Fibroblast of lung (primary cell): ENCODE data around the gene UHRF1. TPM values are rescaled to one million over a fixed set of nuclear protein-coding genes. Genes with fewer than 3 reads are reported as not detected.

Experiments used
- DNase-seq, 2 donors: peaks; one replicate each; pipeline versions ENCODE4 v3.0.0 to v3.0.0-alpha.2; 2010; ENCODE audit warnings: low read depth in 2 of 2
- H2AFZ ChIP-seq: 2 replicates; pipeline ENCODE4 v1.5.1; 2012; ENCODE audit warnings: low read length, control low read depth, inconsistent platforms
- H3K27ac ChIP-seq: 2 replicates; pipeline ENCODE4 v1.5.1; 2011; ENCODE audit warnings: low read length, control low read depth; ENCODE audit not compliant: insufficient read depth
- H3K27me3 ChIP-seq: 2 replicates; pipeline ENCODE4 v1.5.1; 2011; ENCODE audit warnings: mild to moderate bottlenecking, low read length; ENCODE audit not compliant: control insufficient read depth, insufficient read depth
- H3K36me3 ChIP-seq: 2 replicates; pipeline ENCODE4 v1.5.1; 2011; ENCODE audit warnings: low read length; ENCODE audit not compliant: control insufficient read depth, insufficient read depth
- H3K4me1 ChIP-seq: 2 replicates; pipeline ENCODE4 v1.5.1; 2011; ENCODE audit warnings: low read length; ENCODE audit not compliant: control insufficient read depth, insufficient read depth; ENCODE audit errors: extremely low read depth
- H3K4me2 ChIP-seq: 2 replicates; pipeline ENCODE4 v1.5.1; 2011; ENCODE audit warnings: low read length, control low read depth; ENCODE audit not compliant: insufficient read depth; ENCODE audit errors: extremely low read depth
- H3K4me3 ChIP-seq, 4 experiments: fragments of 200-600 bp in 1 of 4; sonication (generic) in 1 of 4; replicated peaks in 1 of 4; 2 replicates each; pipeline ENCODE4 v1.5.1; 2011 to 2016; ENCODE audit warnings: low read length in 4 of 4, low read depth in 3 of 4, mild to moderate bottlenecking in 3 of 4, control low read depth in 2 of 4, inconsistent platforms in 1 of 4, mixed read lengths in 1 of 4; ENCODE audit not compliant: insufficient read depth in 1 of 4; ENCODE audit errors: control extremely low read depth in 1 of 4
- H3K79me2 ChIP-seq: 2 replicates; pipeline ENCODE4 v1.5.1; 2012; ENCODE audit warnings: mild to moderate bottlenecking, low read length, inconsistent platforms; ENCODE audit not compliant: control insufficient read depth, insufficient read depth
- H3K9ac ChIP-seq: 2 replicates; pipeline ENCODE4 v1.5.1; 2011; ENCODE audit warnings: mild to moderate bottlenecking, low read length, control low read depth; ENCODE audit not compliant: insufficient read depth
- H3K9me3 ChIP-seq: 2 replicates; pipeline ENCODE4 v1.5.1; 2012; ENCODE audit warnings: low read depth, low read length; ENCODE audit not compliant: control insufficient read depth, insufficient read depth
- H4K20me1 ChIP-seq: 2 replicates; pipeline ENCODE4 v1.5.1; 2011; ENCODE audit warnings: low read length; ENCODE audit not compliant: control insufficient read depth, insufficient read depth; ENCODE audit errors: extremely low read depth
- EZH2 ChIP-seq: IDR thresholded peaks from 2 replicates; pipeline ENCODE4 v1.5.1; 2012; ENCODE audit warnings: low read length, control low read depth, mild to moderate bottlenecking; ENCODE audit errors: missing control alignments
- polyA plus RNA-seq, 2 donors: library from polyadenylated mRNA; depleted of rRNA in 1 of 2; stranded (reverse) in 1 of 2; unstranded in 1 of 2; fragments of >200 nt; gene quantifications; 2 replicates each; pipeline ENCODE4 v1.2.1, GENCODE V29; 2011 to 2012; ENCODE audit warnings: missing spikeins in 1 of 2
- total RNA-seq: library from RNA; depleted of rRNA; stranded (reverse); fragments of >200 nt; gene quantifications from 2 replicates; pipeline ENCODE4 v1.2.1, GENCODE V29; 2014
- TF ChIP-seq, protein P1 (sequence below), 2 donors: IDR thresholded peaks in 1 of 2; conservative IDR thresholded peaks in 1 of 2; 1 replicate in 1 of 2; 2 replicates in 1 of 2; pipeline ENCODE4 v1.5.1; 2011 to 2012; ENCODE audit warnings: low read length in 2 of 2, control low read depth in 1 of 2, inconsistent platforms in 1 of 2, low read depth in 1 of 2, mild to moderate bottlenecking in 1 of 2

UHRF1 gene
- total and polyA plus RNA-seq, 2 donors (not counting 1 experiment from before 2014, with no cell fraction given) = 11.6 to 15.0 TPM

DNA sequence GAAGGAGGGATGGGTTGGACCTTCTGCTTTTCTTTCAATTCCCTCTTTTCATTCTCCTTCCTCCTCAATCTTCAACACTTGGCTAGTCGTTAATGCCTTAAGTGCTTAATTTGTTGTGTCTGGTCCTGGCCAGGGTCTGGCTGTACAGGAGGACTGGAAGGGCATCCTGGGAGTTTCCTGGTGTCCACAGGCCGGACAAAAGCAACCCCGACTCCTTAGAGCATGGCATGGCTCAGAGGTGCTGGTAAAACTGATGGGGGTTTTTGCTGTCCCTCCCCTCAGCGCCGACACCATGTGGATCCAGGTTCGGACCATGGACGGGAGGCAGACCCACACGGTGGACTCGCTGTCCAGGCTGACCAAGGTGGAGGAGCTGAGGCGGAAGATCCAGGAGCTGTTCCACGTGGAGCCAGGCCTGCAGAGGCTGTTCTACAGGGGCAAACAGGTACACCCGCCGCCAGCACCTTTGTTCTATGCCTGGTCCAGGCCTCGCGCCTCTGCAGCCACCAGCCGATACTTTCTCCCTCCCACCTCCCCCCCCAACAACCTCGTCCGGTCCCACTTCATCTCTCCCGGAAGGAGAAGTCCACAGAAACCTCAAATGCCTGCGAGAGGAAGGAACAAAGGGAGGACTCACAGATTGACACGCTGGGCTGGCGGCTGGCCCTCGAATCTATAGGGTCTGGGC is 1.4 kb downstream of the UHRF1 start:
- Histone ChIP-seq H3K4me2 (peak overlapping the region; percentile 100), H3K36me3 (peaks cover 11% of the 10 kb centered on the region), H4K20me1 (no peaks in the 10 kb centered on the region), H3K9ac (peak overlapping the region; percentile 78), H3K9me3 (no peaks in the 10 kb centered on the region), H3K27me3 (no peaks in the 10 kb centered on the region), H3K4me1 (peaks cover 28% of the 10 kb centered on the region), H3K79me2 (peaks cover 47% of the 10 kb centered on the region), H2AFZ (peak overlapping the region; percentile 2), H3K27ac (peak overlapping the region; percentile 90), H3K4me3 (peak overlapping the region; percentile 53 to 64 (median 53))
- peak; percentile 46 to 87 for DNase-seq
- no peak for TF ChIP-seq EZH2
- TF ChIP-seq, protein P1, sequence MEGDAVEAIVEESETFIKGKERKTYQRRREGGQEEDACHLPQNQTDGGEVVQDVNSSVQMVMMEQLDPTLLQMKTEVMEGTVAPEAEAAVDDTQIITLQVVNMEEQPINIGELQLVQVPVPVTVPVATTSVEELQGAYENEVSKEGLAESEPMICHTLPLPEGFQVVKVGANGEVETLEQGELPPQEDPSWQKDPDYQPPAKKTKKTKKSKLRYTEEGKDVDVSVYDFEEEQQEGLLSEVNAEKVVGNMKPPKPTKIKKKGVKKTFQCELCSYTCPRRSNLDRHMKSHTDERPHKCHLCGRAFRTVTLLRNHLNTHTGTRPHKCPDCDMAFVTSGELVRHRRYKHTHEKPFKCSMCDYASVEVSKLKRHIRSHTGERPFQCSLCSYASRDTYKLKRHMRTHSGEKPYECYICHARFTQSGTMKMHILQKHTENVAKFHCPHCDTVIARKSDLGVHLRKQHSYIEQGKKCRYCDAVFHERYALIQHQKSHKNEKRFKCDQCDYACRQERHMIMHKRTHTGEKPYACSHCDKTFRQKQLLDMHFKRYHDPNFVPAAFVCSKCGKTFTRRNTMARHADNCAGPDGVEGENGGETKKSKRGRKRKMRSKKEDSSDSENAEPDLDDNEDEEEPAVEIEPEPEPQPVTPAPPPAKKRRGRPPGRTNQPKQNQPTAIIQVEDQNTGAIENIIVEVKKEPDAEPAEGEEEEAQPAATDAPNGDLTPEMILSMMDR (conservative IDR thresholded peaks at IDR 0.05 in 1 of 2, IDR thresholded peaks at IDR 0.05 in 1 of 2; ENCODE audit: low read depth in 1 of 2, low read length in 2 of 2) = no peak

DNA sequence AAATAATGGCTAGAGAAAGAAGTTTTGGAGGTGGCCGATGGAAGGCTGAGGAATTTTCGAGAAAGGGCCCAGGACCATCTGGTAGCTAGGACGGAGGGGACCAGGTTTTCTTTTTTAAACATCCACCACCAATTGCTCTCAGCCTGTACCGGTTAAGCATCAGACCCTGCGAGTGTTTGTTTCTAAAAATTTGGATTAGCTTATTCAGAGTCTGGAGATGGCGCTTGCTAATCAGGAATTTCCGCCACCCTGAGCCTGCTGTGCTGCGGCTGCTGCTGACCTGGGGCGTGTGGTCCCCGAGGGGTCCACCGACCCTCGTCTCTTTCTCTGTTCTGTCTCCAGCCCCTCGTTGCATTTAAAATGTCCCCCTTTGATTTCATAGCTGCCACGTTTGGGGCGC is 2.0 kb downstream of the UHRF1 start:
- no peaks in the 10 kb centered on the region for H3K9me3 ChIP-seq
- H4K20me1 ChIP-seq = no peaks in the 10 kb centered on the region
- peak; percentile 23 to 36 for DNase-seq
- H3K27me3 ChIP-seq = no peaks in the 10 kb centered on the region
- peak overlapping the region; percentile 48 to 64 (median 53) for H3K4me3 ChIP-seq
- no peak overlapping the region for H2AFZ ChIP-seq
- H3K27ac ChIP-seq = peak overlapping the region; percentile 90
- peaks cover 28% of the 10 kb centered on the region for H3K4me1 ChIP-seq
- H3K9ac ChIP-seq = peak overlapping the region; percentile 78
- no peak for TF ChIP-seq EZH2
- TF ChIP-seq, protein P1 (conservative IDR thresholded peaks at IDR 0.05 in 1 of 2, IDR thresholded peaks at IDR 0.05 in 1 of 2; ENCODE audit: low read depth in 1 of 2, low read length in 2 of 2) = no peak
- H3K36me3 ChIP-seq = peaks cover 11% of the 10 kb centered on the region
- peaks cover 53% of the 10 kb centered on the region for H3K79me2 ChIP-seq
- H3K4me2 ChIP-seq = peak overlapping the region; percentile 100

DNA sequence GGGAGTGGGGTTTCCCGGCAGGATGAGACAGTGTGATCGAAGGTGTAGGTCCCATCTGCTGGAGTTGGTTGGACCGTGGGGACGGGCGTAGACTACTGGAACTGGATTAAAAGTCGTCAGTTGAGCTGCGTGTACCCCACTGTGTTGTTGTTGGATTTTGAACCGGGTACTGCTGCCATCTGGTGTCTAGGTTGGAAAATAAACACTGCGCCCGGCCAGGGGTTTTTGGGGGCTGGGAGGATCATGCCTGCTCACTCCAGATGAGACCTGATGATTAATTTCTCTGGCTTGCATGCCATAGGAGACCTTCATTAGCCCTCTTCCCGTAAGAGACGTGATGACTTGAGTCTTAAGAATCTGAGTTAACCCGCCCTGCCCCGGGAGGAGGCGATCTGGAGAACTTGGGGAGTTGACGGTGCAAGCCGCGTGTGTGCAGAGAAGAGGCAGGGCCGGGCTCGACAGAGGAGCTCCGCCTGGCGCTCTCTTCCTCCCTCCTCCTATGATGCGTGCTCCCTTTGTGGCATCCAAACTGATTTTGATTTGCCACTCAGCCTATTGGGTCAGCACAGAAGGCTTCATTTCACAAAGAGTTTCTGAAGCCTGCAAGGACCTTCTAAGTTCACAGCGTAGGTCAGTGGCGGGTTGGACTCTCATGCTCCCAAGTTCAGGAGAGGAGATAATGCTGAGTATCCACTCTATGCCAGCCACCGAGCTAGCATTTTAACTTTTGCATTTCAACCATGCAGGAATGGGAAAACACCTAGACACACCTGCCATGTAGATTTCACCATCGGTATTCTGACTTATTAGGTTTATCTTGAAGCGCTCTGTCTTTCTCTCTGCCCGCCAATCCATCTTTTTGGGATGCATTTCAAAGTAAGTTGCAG is 2.7 kb downstream of the UHRF1 start:
- Histone ChIP-seq H3K27ac (peak overlapping the region; percentile 90), H3K4me3 (peak overlapping the region; percentile 27 to 64 (median 50)), H3K9ac (peak overlapping the region; percentile 78), H3K36me3 (peaks cover 11% of the 10 kb centered on the region), H3K27me3 (no peaks in the 10 kb centered on the region), H3K4me2 (peak overlapping the region; percentile 100), H3K9me3 (no peaks in the 10 kb centered on the region), H3K79me2 (peaks cover 59% of the 10 kb centered on the region), H3K4me1 (peaks cover 28% of the 10 kb centered on the region), H2AFZ (no peak overlapping the region), H4K20me1 (no peaks in the 10 kb centered on the region)
- peak; percentile 100 for DNase-seq
- no peak for TF ChIP-seq EZH2
- TF ChIP-seq, protein P1 (conservative IDR thresholded peaks at IDR 0.05 in 1 of 2, IDR thresholded peaks at IDR 0.05 in 1 of 2; ENCODE audit: low read depth in 1 of 2, low read length in 2 of 2) = peak; percentile 52 to 58
